Myocyte (in vitro differentiated cells): ENCODE measurements around the gene ZNF556. TPM values are rescaled to one million over a fixed set of nuclear protein-coding genes. Genes with fewer than 3 reads are reported as not detected.
"Not testable (repeated sequence)": the region's sequence is repeated elsewhere in the genome, so short reads cannot be mapped to it uniquely, and the experiment has no call there.

ENCODE experiments used
- DNase-seq: peaks from one replicate; pipeline ENCODE4 v3.0.0-alpha.2; 2012; ENCODE audit warnings: low read depth
- total RNA-seq: library from RNA; depleted of rRNA; stranded (reverse); fragments of >200 nt; gene quantifications from 2 replicates; pipeline ENCODE4 v1.2.3, GENCODE V29; 2014

Gene ZNF556
- total RNA-seq, 1 donor from 2014 or later = 44.2 TPM

GRCh38 chr19:2903326-2903725, 36.2 kb downstream of the ZNF556 start:
- not testable (repeated sequence) for DNase-seq

GRCh38 chr19:2905918-2906519, 38.9 kb downstream of the ZNF556 start:
- DNase-seq = no peak

DNA sequence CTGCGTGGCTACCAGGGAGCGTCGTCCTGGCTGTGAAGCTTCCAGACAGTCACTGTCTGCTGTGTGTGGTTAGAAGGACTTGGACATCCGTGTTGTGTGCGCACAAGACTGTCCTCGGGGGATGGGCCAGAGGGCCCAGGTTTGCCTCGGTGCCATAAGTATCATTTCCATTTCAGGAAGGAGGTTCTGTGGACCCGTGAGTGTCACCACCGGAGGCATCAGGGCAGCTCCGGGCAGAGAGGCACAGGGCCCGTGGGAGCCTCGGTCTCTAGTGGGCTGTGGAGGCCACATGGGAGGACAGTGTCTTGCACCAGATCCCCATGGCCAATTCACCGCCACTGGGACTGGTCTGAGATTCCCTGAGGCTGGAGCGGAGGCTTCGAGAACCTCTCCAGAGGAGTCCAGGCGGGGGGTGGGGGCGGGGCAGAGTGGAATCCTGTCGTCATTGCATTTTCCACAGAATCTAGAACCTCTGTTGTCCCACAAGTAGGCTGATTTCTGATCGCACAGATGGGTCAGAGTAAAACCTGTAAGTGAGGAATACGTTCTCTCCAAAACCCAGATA, 39.6 kb downstream of the ZNF556 start:
- DNase-seq = no peak

GRCh38 chr19:2912306-2912705, 45.2 kb downstream of the ZNF556 start:
- DNase-seq = no peak

- DNase-seq = no peak
Observed at GRCh38 chr19:2917275-2918184, 50.4 kb downstream of the ZNF556 start.

GRCh38 chr19:2922987-2923386, 55.9 kb downstream of the ZNF556 start:
- no peak for DNase-seq

- DNase-seq = no peak
Observed at GRCh38 chr19:2923510-2923909, 56.4 kb downstream of the ZNF556 start.

DNA sequence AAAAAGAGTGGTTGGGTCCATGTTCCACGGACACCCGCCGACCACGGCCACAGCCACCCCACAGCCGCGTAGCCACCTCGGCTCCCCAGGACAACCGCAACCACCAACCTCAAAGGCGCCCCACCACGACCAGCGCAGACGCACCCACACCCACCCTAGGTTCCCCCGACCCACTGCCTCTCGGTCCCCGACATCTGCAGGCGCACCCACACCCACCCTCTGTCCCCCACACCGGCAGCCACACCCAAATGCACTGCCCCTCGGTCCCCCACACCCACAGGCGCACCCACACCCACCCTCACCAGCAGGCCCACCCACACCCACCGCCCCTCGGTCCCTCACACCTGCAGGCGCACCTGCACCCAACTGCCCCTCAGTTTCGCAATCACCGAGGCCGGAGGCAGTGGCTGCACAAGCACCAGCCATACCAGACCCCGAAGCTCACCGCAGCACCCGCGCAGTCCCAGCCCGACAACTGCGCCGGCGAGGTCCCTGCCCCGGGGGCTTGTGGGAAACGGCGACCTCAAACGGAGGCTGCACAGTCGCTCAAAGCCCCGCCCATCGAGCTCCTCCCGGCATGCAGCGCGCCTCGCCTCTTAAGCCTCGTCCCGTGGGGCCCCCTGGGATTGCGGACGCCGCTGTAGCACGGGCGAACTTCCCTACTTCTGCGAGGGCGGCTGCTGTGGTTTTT, 59.4 kb downstream of the ZNF556 start:
- DNase-seq = no peak

GRCh38 chr19:2927032-2927430, 59.9 kb downstream of the ZNF556 start:
- no peak for DNase-seq

Other genes with a start within 250 kb of the ZNF556 start
- gene GNG7, start 164.6 kb upstream of the ZNF556 start, total RNA-seq = not detected in 2 replicates
- gene DIRAS1, start 146.0 kb upstream of the ZNF556 start, total RNA-seq = 4.2 and 4.5 TPM in 2 replicates
- 35.5 and 41.8 TPM in 2 replicates for gene SLC39A3, start 127.3 kb upstream of the ZNF556 start, total RNA-seq
- 82.5 and 99.4 TPM in 2 replicates for gene SGTA, start 84.1 kb upstream of the ZNF556 start, total RNA-seq
- 102 and 142 TPM in 2 replicates for gene THOP1, start 81.8 kb upstream of the ZNF556 start, total RNA-seq
- gene ZNF554, start 47.5 kb upstream of the ZNF556 start, total RNA-seq = 6.5 and 6.8 TPM in 2 replicates
- gene ZNF555, start 25.9 kb upstream of the ZNF556 start, total RNA-seq = 25.2 and 29.1 TPM in 2 replicates
- gene ZNF57, start 33.6 kb downstream of the ZNF556 start, total RNA-seq = 4.0 TPM in 2 replicates
- 4.0 and 4.5 TPM in 2 replicates for gene ZNF77, start 77.6 kb downstream of the ZNF556 start, total RNA-seq
- not detected in 2 replicates for gene TLE6, start 110.2 kb downstream of the ZNF556 start, total RNA-seq
- 0.08 TPM in 1 of 2 replicates, not detected in the other for gene TLE2, start 161.9 kb downstream of the ZNF556 start, total RNA-seq
- 295 and 328 TPM in 2 replicates for gene TLE5, start 195.2 kb downstream of the ZNF556 start, total RNA-seq
- gene GNA11, start 227.0 kb downstream of the ZNF556 start, total RNA-seq = 52.1 and 54.6 TPM in 2 replicates